ENCODE results near the gene MIEF2. TPM values are rescaled to one million over a fixed set of nuclear protein-coding genes. Genes with fewer than 3 reads are reported as not detected.
"Not testable (repeated sequence)": the region's sequence is repeated elsewhere in the genome, so short reads cannot be mapped to it uniquely, and the experiment has no call there.

The MIEF2 gene
- total RNA-seq, 2 donors from 2014 or later = 7.8 to 9.4 TPM

- Mint-ChIP-seq H3K9me3 (no peaks in the 10 kb centered on the region), H3K27ac (no peak overlapping the region), H3K4me1 (ENCODE audit: low read depth) (peaks cover 8% of the 10 kb centered on the region), H3K36me3 (ENCODE audit: insufficient read depth in 2 of 2) (no peaks in the 10 kb centered on the region), H3K27me3 (ENCODE audit: low read depth) (no peaks in the 10 kb centered on the region), H3K4me3 (no peak overlapping the region)
- ATAC-seq (replicated peaks in 1 of 2) (peak in 1 of 2 donors; percentile 24), DNase-seq (no peak)
Observed at GRCh38 chr17:18267366-18267765, 6.9 kb downstream of the MIEF2 start.

- Mint-ChIP-seq H3K4me3 (no peak overlapping the region), H3K27ac (no peak overlapping the region)
Observed at GRCh38 chr17:18267927-18268711, 7.7 kb downstream of the MIEF2 start.

GRCh38 chr17:18270046-18270931 is 9.8 kb downstream of the MIEF2 start:
- no peak overlapping the region for H3K27ac Mint-ChIP-seq
- H3K4me3 Mint-ChIP-seq = no peak overlapping the region
- ATAC-seq (replicated peaks in 1 of 2) = no peak
- H3K27me3 Mint-ChIP-seq (ENCODE audit: low read depth) = no peaks in the 10 kb centered on the region
- no peaks in the 10 kb centered on the region for H3K9me3 Mint-ChIP-seq
- peaks cover 8% of the 10 kb centered on the region for H3K4me1 Mint-ChIP-seq (ENCODE audit: low read depth)
- H3K36me3 Mint-ChIP-seq (ENCODE audit: insufficient read depth in 2 of 2) = no peaks in the 10 kb centered on the region
- DNase-seq = no peak

More at GRCh38 chr17:18267927-18268711, 7.7 kb downstream of the MIEF2 start:
- DNase-seq (no peak), ATAC-seq (replicated peaks in 1 of 2) (peak; percentile 22 to 23)
- Mint-ChIP-seq H3K4me1 (ENCODE audit: low read depth) (peaks cover 8% of the 10 kb centered on the region), H3K36me3 (ENCODE audit: insufficient read depth in 2 of 2) (no peaks in the 10 kb centered on the region), H3K27me3 (ENCODE audit: low read depth) (no peaks in the 10 kb centered on the region), H3K9me3 (no peaks in the 10 kb centered on the region)

GRCh38 chr17:18277076-18277475 is 16.6 kb downstream of the MIEF2 start:
- no peaks in the 10 kb centered on the region for H3K27me3 Mint-ChIP-seq (ENCODE audit: low read depth)
- no peak overlapping the region for H3K27ac Mint-ChIP-seq
- H3K9me3 Mint-ChIP-seq = no peaks in the 10 kb centered on the region
- no peak overlapping the region for H3K4me3 Mint-ChIP-seq
- no peaks in the 10 kb centered on the region for H3K4me1 Mint-ChIP-seq (ENCODE audit: low read depth)
- H3K36me3 Mint-ChIP-seq (ENCODE audit: insufficient read depth in 2 of 2) = peaks cover 9% of the 10 kb centered on the region in 2 donors
- ATAC-seq (replicated peaks in 1 of 2) (no peak), DNase-seq (no peak)

GRCh38 chr17:18278867-18279266 is 18.4 kb downstream of the MIEF2 start:
- no peaks in the 10 kb centered on the region for H3K9me3 Mint-ChIP-seq
- H3K36me3 Mint-ChIP-seq (ENCODE audit: insufficient read depth in 2 of 2) = peaks cover 10 to 11% of the 10 kb centered on the region in 2 donors
- DNase-seq (no peak), ATAC-seq (replicated peaks in 1 of 2) (no peak)
- no peaks in the 10 kb centered on the region for H3K4me1 Mint-ChIP-seq (ENCODE audit: low read depth)
- no peak overlapping the region for H3K27ac Mint-ChIP-seq
- no peak overlapping the region for H3K4me3 Mint-ChIP-seq
- no peaks in the 10 kb centered on the region for H3K27me3 Mint-ChIP-seq (ENCODE audit: low read depth)

DNA sequence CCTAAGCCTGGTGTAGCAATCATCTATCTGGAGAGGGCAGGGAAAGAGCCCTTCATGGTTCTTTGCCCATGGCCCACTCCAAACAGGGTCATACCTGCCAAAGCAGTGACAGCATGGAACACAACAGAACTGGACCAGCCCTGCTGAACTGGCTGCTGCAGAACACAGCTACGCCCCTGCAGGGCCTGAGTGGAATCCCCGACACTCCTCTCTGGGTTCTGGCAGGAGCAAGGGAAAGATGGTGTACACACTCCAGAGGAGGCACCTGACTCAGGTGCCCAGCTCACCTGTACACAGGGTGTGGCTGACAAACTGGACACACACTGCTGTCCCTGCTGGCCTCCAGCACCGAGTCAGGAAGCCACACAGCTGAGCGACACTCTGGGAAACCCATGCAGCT is 19.8 kb downstream of the MIEF2 start:
- Mint-ChIP-seq H3K36me3 (ENCODE audit: insufficient read depth in 2 of 2) (peaks cover 10 to 11% of the 10 kb centered on the region in 2 donors), H3K27ac (no peak overlapping the region), H3K9me3 (no peaks in the 10 kb centered on the region), H3K4me1 (ENCODE audit: low read depth) (no peaks in the 10 kb centered on the region), H3K4me3 (no peak overlapping the region), H3K27me3 (ENCODE audit: low read depth) (no peaks in the 10 kb centered on the region)
- ATAC-seq (replicated peaks in 1 of 2) = no peak
- DNase-seq = no peak

DNA sequence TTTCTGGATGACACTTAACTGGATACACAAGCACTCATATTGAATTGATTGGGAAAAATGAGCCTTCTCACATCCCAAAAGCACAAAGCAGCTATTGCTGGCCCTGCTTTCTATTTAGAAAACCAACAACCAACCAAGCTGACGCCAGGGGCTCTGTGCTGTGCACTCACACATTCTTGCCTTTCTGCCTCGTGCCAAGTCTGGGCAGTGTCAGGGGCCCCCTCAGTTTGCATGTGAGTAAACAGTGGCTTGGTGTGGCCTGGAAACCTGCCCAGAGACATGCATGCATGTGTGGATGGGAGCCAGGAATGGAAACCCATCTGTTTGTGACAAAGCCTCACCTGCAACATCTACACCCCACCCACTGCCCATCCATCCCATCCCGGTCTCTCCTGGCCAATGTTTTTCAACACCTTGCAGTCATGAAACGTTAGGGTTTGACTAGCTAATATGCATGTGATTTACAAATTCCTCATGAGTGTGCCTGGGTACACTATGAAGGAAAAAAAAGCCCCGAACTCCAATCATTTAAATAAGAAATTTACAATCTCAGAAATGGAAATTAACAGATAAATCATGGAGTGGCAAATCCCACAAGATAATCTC is 20.4 kb downstream of the MIEF2 start:
- no peak for ATAC-seq (replicated peaks in 1 of 2)
- Mint-ChIP-seq H3K4me1 (ENCODE audit: low read depth) (no peaks in the 10 kb centered on the region), H3K36me3 (ENCODE audit: insufficient read depth in 2 of 2) (peaks cover 14% of the 10 kb centered on the region in 2 donors)

GRCh38 chr17:18281788-18282187 is 21.3 kb downstream of the MIEF2 start:
- Mint-ChIP-seq H3K9me3 (no peaks in the 10 kb centered on the region), H3K36me3 (ENCODE audit: insufficient read depth in 2 of 2) (peaks cover 10 to 12% of the 10 kb centered on the region in 2 donors), H3K27me3 (ENCODE audit: low read depth) (no peaks in the 10 kb centered on the region), H3K4me1 (ENCODE audit: low read depth) (no peaks in the 10 kb centered on the region), H3K4me3 (no peak overlapping the region), H3K27ac (no peak overlapping the region)
- DNase-seq = no peak
- no peak for ATAC-seq (replicated peaks in 1 of 2)

More for the DNA sequence above, 20.4 kb downstream of the MIEF2 start:
- Mint-ChIP-seq H3K27ac (no peak overlapping the region), H3K9me3 (no peaks in the 10 kb centered on the region), H3K4me3 (no peak overlapping the region), H3K27me3 (ENCODE audit: low read depth) (no peaks in the 10 kb centered on the region)
- no peak for DNase-seq

GRCh38 chr17:18285296-18285695 is 24.8 kb downstream of the MIEF2 start:
- peaks cover 10 to 22% of the 10 kb centered on the region in 2 donors for H3K36me3 Mint-ChIP-seq (ENCODE audit: insufficient read depth in 2 of 2)
- H3K27me3 Mint-ChIP-seq (ENCODE audit: low read depth) = no peaks in the 10 kb centered on the region
- H3K9me3 Mint-ChIP-seq = no peaks in the 10 kb centered on the region
- ATAC-seq (replicated peaks in 1 of 2) (no peak), DNase-seq (no peak)
- H3K27ac Mint-ChIP-seq = no peak overlapping the region
- H3K4me3 Mint-ChIP-seq = no peak overlapping the region
- no peaks in the 10 kb centered on the region for H3K4me1 Mint-ChIP-seq (ENCODE audit: low read depth)

GRCh38 chr17:18291718-18292540 is 31.5 kb downstream of the MIEF2 start:
- Mint-ChIP-seq H3K9me3 (no peaks in the 10 kb centered on the region), H3K4me3 (no peak overlapping the region), H3K27me3 (ENCODE audit: low read depth) (no peaks in the 10 kb centered on the region), H3K36me3 (ENCODE audit: insufficient read depth in 2 of 2) (peaks cover 10 to 15% of the 10 kb centered on the region in 2 donors), H3K27ac (peak overlapping the region; percentile 63), H3K4me1 (ENCODE audit: low read depth) (no peaks in the 10 kb centered on the region)
- DNase-seq = no peak
- no peak for ATAC-seq (replicated peaks in 1 of 2)

DNA sequence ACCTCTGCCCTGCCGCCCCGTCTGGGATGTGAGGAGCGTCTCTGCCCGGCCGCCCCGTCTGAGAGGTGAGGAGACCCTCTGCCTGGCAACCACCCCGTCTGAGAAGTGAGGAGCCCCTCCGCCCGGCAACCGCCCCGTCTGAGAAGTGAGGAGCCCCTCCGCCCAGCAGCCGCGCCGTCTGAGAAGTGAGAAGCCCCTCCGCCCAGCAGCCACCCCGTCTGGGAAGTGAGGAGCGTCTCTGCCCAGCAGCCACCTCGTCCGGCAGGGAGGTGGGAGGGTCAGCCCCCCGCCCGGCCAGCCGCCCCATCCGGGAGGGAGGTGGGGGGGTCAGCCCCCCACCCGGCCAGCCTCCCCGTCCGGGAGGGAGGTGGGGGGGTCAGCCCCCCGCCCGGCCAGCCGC is 37.6 kb downstream of the MIEF2 start:
- not testable (repeated sequence) for DNase-seq; H3K4me3 Mint-ChIP-seq; H3K27ac Mint-ChIP-seq; H3K9me3 Mint-ChIP-seq; H3K27me3 Mint-ChIP-seq (ENCODE audit: low read depth); H3K4me1 Mint-ChIP-seq (ENCODE audit: low read depth); ATAC-seq (replicated peaks in 1 of 2)
- peaks cover 10 to 13% of the 10 kb centered on the region in 2 donors for H3K36me3 Mint-ChIP-seq (ENCODE audit: insufficient read depth in 2 of 2)

DNA sequence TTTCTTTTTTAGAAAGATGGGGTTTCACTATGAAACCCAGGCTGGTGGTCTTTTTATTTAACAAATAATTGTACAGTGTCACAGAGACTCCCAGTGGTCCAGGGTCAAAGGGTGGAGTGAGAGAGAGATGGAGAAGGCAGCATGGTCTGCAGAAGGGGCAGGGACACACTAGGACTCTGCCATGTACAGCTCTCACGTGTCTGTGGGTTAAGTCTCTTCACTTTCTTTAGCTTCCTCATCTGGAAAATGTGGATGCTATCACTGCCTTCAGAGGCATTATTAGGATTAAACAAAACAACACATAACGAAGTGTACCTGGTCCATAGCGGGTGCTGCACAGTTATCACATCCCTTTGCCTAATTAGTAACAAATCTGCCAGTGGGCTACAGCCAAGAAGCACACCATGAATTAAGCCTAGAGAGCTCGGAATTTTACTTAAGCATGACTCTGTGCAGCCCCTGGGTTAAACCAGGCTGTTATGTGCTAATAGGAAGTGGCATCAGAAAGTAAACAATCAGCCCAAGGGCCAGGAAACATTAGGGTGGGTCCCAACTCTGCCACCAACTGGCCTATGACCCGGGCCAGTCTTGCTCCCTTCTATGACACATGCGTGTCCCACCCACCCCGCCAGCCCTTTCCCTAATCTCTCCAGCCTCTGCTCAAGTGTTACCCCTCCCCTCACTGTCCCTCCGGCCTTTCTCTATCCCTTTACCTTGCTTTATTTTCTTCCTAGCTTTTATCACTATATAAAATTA is 40.4 kb downstream of the MIEF2 start:
- no peaks in the 10 kb centered on the region for H3K9me3 Mint-ChIP-seq
- DNase-seq (no peak), ATAC-seq (replicated peaks in 1 of 2) (no peak)
- no peaks in the 10 kb centered on the region for H3K4me1 Mint-ChIP-seq (ENCODE audit: low read depth)
- H3K36me3 Mint-ChIP-seq (ENCODE audit: insufficient read depth in 2 of 2) = peaks cover 6 to 21% of the 10 kb centered on the region in 2 donors
- no peaks in the 10 kb centered on the region for H3K27me3 Mint-ChIP-seq (ENCODE audit: low read depth)
- no peak overlapping the region for H3K4me3 Mint-ChIP-seq
- no peak overlapping the region for H3K27ac Mint-ChIP-seq

All from activated T-cell treated with anti-CD3 and anti-CD28 coated beads, Interleukin-2, amount 50 U/mL, for 72 hours (primary cell).